ENCODE measurements around the gene ARHGAP28.

Gene ARHGAP28

GRCh38 chr18:6729247-6730091 is at the start of gene ARHGAP28:
TSS of gene ARHGAP28 (plus strand) at chr18:6729716. CDS start at chr18:6729822, 106 bp downstream.
- H3K4me3 Mint-ChIP-seq = peak within 1 kb of the TSS; percentile 95 to 99 (median 98)
- H3K27me3 Mint-ChIP-seq (ENCODE audit: low read depth) = no peaks in the 10 kb centered on the region
- no peaks in the 10 kb centered on the region for H3K9me3 Mint-ChIP-seq
- no peaks in the 10 kb centered on the region for H3K36me3 Mint-ChIP-seq (ENCODE audit: low read depth)
- peak within 1 kb of the TSS; percentile 99 to 100 (median 100) for H3K27ac Mint-ChIP-seq
- TF ChIP-seq, protein P1, sequence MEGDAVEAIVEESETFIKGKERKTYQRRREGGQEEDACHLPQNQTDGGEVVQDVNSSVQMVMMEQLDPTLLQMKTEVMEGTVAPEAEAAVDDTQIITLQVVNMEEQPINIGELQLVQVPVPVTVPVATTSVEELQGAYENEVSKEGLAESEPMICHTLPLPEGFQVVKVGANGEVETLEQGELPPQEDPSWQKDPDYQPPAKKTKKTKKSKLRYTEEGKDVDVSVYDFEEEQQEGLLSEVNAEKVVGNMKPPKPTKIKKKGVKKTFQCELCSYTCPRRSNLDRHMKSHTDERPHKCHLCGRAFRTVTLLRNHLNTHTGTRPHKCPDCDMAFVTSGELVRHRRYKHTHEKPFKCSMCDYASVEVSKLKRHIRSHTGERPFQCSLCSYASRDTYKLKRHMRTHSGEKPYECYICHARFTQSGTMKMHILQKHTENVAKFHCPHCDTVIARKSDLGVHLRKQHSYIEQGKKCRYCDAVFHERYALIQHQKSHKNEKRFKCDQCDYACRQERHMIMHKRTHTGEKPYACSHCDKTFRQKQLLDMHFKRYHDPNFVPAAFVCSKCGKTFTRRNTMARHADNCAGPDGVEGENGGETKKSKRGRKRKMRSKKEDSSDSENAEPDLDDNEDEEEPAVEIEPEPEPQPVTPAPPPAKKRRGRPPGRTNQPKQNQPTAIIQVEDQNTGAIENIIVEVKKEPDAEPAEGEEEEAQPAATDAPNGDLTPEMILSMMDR (IDR thresholded peaks at IDR 0.05; ENCODE audit: unreplicated experiment in 3 of 3) = peak; percentile 42 to 60 (median 47)
- H3K4me1 Mint-ChIP-seq = peaks cover 58% of the 10 kb centered on the region

GRCh38 chr18:6681331-6681875 is 48.1 kb upstream of the ARHGAP28 start:
- H3K4me3 Mint-ChIP-seq = no peak overlapping the region
- H3K9me3 Mint-ChIP-seq = no peaks in the 10 kb centered on the region
- H3K27me3 Mint-ChIP-seq (ENCODE audit: low read depth) = no peaks in the 10 kb centered on the region
- TF ChIP-seq, protein P1 (IDR thresholded peaks at IDR 0.05; ENCODE audit: unreplicated experiment in 3 of 3) = no peak
- peaks cover 27% of the 10 kb centered on the region for H3K4me1 Mint-ChIP-seq
- H3K36me3 Mint-ChIP-seq (ENCODE audit: low read depth) = no peaks in the 10 kb centered on the region
- H3K27ac Mint-ChIP-seq = peak overlapping the region in 1 of 3 experiments; percentile 3

DNA sequence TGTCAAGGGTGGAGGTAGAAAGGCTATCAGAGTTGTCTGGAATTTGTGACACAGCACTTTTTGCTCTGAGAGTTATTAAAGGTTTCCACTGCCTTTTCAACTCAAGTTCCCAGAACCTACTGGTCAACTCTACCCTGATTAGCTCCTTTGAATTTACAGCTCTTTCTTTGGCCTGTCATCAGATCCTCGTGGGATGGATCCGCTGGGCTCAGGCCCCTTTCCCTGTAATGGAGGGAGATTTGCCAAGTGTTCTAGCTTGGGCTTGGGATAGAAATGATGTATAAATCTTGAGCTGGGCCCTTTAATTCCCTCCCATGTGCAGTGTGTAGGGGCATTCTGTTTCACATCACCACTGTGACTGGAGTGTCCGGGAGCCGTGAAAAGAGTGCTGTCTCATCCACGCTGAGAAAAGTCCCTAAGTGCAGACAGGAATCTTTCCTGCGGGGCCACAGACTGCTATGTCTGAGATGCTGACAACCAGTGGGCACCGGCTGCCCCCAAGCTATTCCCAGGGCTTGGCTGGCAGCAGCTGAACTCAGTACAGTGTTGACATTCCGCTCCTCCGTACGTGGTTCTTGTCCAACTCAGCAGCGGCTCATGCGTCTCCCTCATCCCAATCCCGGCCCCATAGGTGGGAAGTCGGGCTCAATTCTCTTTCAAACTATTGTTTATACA is 46.9 kb upstream of the ARHGAP28 start:
- Mint-ChIP-seq H3K36me3 (ENCODE audit: low read depth) (no peaks in the 10 kb centered on the region), H3K4me1 (peaks cover 37% of the 10 kb centered on the region), H3K27ac (peak overlapping the region; percentile 41 to 71 (median 55)), H3K27me3 (ENCODE audit: low read depth) (no peaks in the 10 kb centered on the region), H3K4me3 (no peak overlapping the region), H3K9me3 (no peaks in the 10 kb centered on the region)
- TF ChIP-seq, protein P1 (IDR thresholded peaks at IDR 0.05; ENCODE audit: unreplicated experiment in 3 of 3) = no peak

GRCh38 chr18:6683112-6683876 is 46.2 kb upstream of the ARHGAP28 start:
- peaks cover 41% of the 10 kb centered on the region for H3K4me1 Mint-ChIP-seq
- no peaks in the 10 kb centered on the region for H3K36me3 Mint-ChIP-seq (ENCODE audit: low read depth)
- no peak overlapping the region for H3K4me3 Mint-ChIP-seq
- TF ChIP-seq, protein P1 (IDR thresholded peaks at IDR 0.05; ENCODE audit: unreplicated experiment in 3 of 3) = no peak
- H3K27me3 Mint-ChIP-seq (ENCODE audit: low read depth) = no peaks in the 10 kb centered on the region
- peaks cover 2% of the 10 kb centered on the region for H3K9me3 Mint-ChIP-seq
- peak overlapping the region in 2 of 3 experiments; percentile 55 to 71 for H3K27ac Mint-ChIP-seq

- TF ChIP-seq, protein P1 (IDR thresholded peaks at IDR 0.05; ENCODE audit: unreplicated experiment in 3 of 3) = no peak
- Mint-ChIP-seq H3K4me3 (no peak overlapping the region), H3K27ac (peak overlapping the region in 2 of 3 experiments; percentile 18 to 53), H3K4me1 (peaks cover 32% of the 10 kb centered on the region), H3K27me3 (ENCODE audit: low read depth) (no peaks in the 10 kb centered on the region), H3K36me3 (ENCODE audit: low read depth) (no peaks in the 10 kb centered on the region), H3K9me3 (peaks cover 2% of the 10 kb centered on the region)
Observed at GRCh38 chr18:6687676-6688075, 41.8 kb upstream of the ARHGAP28 start.

Measured in nephron (organoid).